GM18873 (cell line): ENCODE data around the gene MED29.
A peak's percentile ranks its signal among the peaks of the same experiment; 100 is the strongest.

Experiments
- ATAC-seq: cut with Tn5 transposase; IDR thresholded peaks from one replicate; pipeline ENCODE4 v1.9.1; 2021; ENCODE audit warnings: mild to moderate bottlenecking, moderate library complexity, moderate number of reproducible peaks; ENCODE audit not compliant: unreplicated experiment, low FRiP score

MED29 gene

GRCh38 chr19:39390751-39391437 is at the start of gene MED29, which contains the start of gene PAF1:
MED29 (plus strand) TSS chr19:39391378; CDS start chr19:39391423, 45 bp downstream.
PAF1 (minus strand) TSS chr19:39391106; CDS start chr19:39390864, 242 bp downstream.
- ATAC-seq = peak; percentile 92

- peak; percentile 86 for ATAC-seq
Observed at GRCh38 chr19:39341719-39342604, 49.2 kb upstream of the MED29 start, which contains the start of gene SAMD4B. SAMD4B (plus strand) TSS chr19:39342421; CDS start chr19:39356894, 14,473 bp downstream.

- no peak for ATAC-seq
Observed at GRCh38 chr19:39342647-39343305, 48.4 kb upstream of the MED29 start.

GRCh38 chr19:39345956-39346355 is 45.2 kb upstream of the MED29 start:
- no peak for ATAC-seq

- ATAC-seq = no peak
Observed at GRCh38 chr19:39347332-39348164, 43.6 kb upstream of the MED29 start.

- ATAC-seq = no peak
Observed at GRCh38 chr19:39349326-39349725, 41.9 kb upstream of the MED29 start.

- no peak for ATAC-seq
Observed at GRCh38 chr19:39350156-39350555, 41.0 kb upstream of the MED29 start.

GRCh38 chr19:39351537-39352064 is 39.6 kb upstream of the MED29 start:
- no peak for ATAC-seq

- no peak for ATAC-seq
Observed at GRCh38 chr19:39352381-39353255, 38.6 kb upstream of the MED29 start.

GRCh38 chr19:39355253-39355652 is 35.9 kb upstream of the MED29 start:
- ATAC-seq = no peak

GRCh38 chr19:39356073-39356472 is 35.1 kb upstream of the MED29 start:
- no peak for ATAC-seq

GRCh38 chr19:39356647-39357046 is 34.5 kb upstream of the MED29 start:
- no peak for ATAC-seq

GRCh38 chr19:39359026-39359425 is 32.2 kb upstream of the MED29 start:
- ATAC-seq = no peak

GRCh38 chr19:39360599-39360998 is 30.6 kb upstream of the MED29 start:
- no peak for ATAC-seq

- ATAC-seq = no peak
Observed at GRCh38 chr19:39362682-39363657, 28.2 kb upstream of the MED29 start.

GRCh38 chr19:39363901-39364457 is 27.2 kb upstream of the MED29 start:
- ATAC-seq = no peak

GRCh38 chr19:39365531-39365930 is 25.6 kb upstream of the MED29 start:
- no peak for ATAC-seq
